ENCODE data around the gene RBM28. TPM values are rescaled to one million over a fixed set of nuclear protein-coding genes. Genes with fewer than 3 reads are reported as not detected.
A peak's percentile ranks its signal among the peaks of the same experiment; 100 is the strongest.

Gene RBM28, protein sequence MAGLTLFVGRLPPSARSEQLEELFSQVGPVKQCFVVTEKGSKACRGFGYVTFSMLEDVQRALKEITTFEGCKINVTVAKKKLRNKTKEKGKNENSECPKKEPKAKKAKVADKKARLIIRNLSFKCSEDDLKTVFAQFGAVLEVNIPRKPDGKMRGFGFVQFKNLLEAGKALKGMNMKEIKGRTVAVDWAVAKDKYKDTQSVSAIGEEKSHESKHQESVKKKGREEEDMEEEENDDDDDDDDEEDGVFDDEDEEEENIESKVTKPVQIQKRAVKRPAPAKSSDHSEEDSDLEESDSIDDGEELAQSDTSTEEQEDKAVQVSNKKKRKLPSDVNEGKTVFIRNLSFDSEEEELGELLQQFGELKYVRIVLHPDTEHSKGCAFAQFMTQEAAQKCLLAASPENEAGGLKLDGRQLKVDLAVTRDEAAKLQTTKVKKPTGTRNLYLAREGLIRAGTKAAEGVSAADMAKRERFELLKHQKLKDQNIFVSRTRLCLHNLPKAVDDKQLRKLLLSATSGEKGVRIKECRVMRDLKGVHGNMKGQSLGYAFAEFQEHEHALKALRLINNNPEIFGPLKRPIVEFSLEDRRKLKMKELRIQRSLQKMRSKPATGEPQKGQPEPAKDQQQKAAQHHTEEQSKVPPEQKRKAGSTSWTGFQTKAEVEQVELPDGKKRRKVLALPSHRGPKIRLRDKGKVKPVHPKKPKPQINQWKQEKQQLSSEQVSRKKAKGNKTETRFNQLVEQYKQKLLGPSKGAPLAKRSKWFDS
- polyA plus RNA-seq (2011; rRNA removed) (51.9 and 77.3 TPM in 2 replicates), polyA plus RNA-seq (2017; fragmentation: RNase III; extraction: RNeasy Plus Mini Kit Qiagen cat#74134 plus additional on column Dnase treatment) (74.4 to 82.1 TPM (median 79.5 TPM) in 3 replicates), polyA minus RNA-seq (2011; rRNA and poly(A)+ RNA removed) (14.5 and 16.1 TPM in 2 replicates)
- 28.9 and 37.8 TPM in 2 replicates for polyA plus RNA-seq (2012; cell fraction: cytosol; rRNA removed)
- polyA plus RNA-seq (2012; cell fraction: nucleus; rRNA removed) = 42.8 and 62.2 TPM in 2 replicates

DNA sequence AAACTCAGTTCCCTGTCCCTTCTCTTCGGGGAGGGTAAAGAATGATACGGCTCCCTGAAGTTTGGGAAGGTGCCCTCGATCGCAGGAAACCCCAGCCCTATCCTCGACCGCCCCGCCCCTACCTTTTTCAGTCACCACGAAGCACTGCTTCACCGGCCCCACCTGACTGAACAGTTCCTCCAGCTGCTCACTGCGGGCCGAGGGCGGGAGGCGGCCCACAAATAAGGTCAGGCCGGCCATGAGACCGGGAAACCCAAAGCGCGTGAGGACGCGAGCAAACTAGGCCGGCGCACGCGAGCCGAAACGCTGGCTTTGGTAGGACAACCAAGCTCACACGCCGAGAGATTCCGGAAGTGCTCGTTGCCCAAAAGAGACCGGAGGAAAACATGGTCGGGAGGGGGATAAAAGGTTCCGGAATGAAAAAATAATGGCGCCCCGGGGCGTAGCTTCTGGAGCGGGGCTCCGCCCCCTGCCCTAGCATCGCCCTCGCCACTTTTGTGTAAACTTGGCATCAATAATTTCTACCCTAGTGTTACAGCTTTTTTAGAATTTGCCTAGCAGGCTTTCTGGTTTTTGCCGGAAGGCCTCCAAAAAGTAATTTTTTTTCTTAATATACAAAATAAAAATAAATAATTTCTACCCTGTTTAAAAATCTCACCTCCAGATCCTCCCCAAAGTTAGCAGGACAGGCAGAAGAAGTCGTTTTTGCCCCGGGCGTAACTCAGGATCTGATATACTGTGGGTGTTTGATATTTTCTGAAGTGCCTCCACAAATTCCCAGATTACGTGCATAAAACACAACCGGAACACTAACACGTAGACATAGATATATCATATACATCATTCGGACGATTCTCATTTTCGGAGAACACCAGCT is at the start of gene RBM28:
TSS of gene RBM28 (minus strand) at position 355 of the 877 bp plus-strand sequence. CDS start at position 240, 115 bp downstream.
- FAIRE-seq = no peak
- CTCF ChIA-PET = interaction anchor here (0.9 to 13.5 kb wide), 5 partner anchors 23 to 539 kb away, joined by 3 to 800 read pairs (median 11); no protein-coding TSS in a partner anchor
- TF ChIP-seq, protein P1, sequence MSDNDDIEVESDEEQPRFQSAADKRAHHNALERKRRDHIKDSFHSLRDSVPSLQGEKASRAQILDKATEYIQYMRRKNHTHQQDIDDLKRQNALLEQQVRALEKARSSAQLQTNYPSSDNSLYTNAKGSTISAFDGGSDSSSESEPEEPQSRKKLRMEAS (IDR thresholded peaks at IDR 0.05) = peak; percentile 98
- no peak for TF ChIP-seq EHMT2 (IDR thresholded peaks at IDR 0.05; ENCODE audit: low read depth)
- TF ChIP-seq ZNF302 (CRISPR knock-in tag; IDR thresholded peaks at IDR 0.05) = no peak
- no peak for TF ChIP-seq NFE2L2 (conservative IDR thresholded peaks at IDR 0.05; ENCODE audit: low read length)
- TF ChIP-seq GATA3 (IDR thresholded peaks at IDR 0.05; ENCODE audit: borderline replicate concordance) = peak; percentile 48; the same call in 1 of the 2 replicates
- TF ChIP-seq KDM1A (IDR thresholded peaks at IDR 0.05; ENCODE audit: low read depth) = no peak
- TF ChIP-seq, protein P2, sequence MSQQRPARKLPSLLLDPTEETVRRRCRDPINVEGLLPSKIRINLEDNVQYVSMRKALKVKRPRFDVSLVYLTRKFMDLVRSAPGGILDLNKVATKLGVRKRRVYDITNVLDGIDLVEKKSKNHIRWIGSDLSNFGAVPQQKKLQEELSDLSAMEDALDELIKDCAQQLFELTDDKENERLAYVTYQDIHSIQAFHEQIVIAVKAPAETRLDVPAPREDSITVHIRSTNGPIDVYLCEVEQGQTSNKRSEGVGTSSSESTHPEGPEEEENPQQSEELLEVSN (IDR thresholded peaks at IDR 0.05; ENCODE audit: borderline replicate concordance, low read depth) = peak; percentile 82; the same call in 1 of the 2 replicates
- TF ChIP-seq EP300 (IDR thresholded peaks at IDR 0.05) = no peak
- TF ChIP-seq NR3C1 (IDR thresholded peaks at IDR 0.05) = no peak
- TF ChIP-seq HDAC2 (IDR thresholded peaks at IDR 0.05) = no peak
- TF ChIP-seq ZC3H11A (IDR thresholded peaks at IDR 0.05) = peak; percentile 21; the same call in 1 of the 2 replicates
- no peak for TF ChIP-seq HES2 (IDR thresholded peaks at IDR 0.05)
- TF ChIP-seq ELK1 (IDR thresholded peaks at IDR 0.05; ENCODE audit: low read depth, low read length) = no peak
- TF ChIP-seq EHF (CRISPR knock-in tag; IDR thresholded peaks at IDR 0.05) = no peak
- no peak for TF ChIP-seq HOXB13 (CRISPR knock-in tag; IDR thresholded peaks at IDR 0.05; ENCODE audit: low read depth)
- TF ChIP-seq CHD4 (IDR thresholded peaks at IDR 0.05; ENCODE audit: borderline replicate concordance) = no peak
- no peak for TF ChIP-seq ATOH8 (CRISPR knock-in tag; IDR thresholded peaks at IDR 0.05; ENCODE audit: low read depth)
- TF ChIP-seq FOSL2 (IDR thresholded peaks at IDR 0.05) = no peak
- TF ChIP-seq FOSL2 (CRISPR knock-in tag; IDR thresholded peaks at IDR 0.05) = no peak
- 0 out of 2 replicates have a peak, but pooled peaks have one; percentile 66 for TF ChIP-seq TP53 (CRISPR knock-in tag; IDR thresholded peaks at IDR 0.05)
- no peak for TF ChIP-seq CBX2 (IDR thresholded peaks at IDR 0.05; ENCODE audit: borderline replicate concordance, low read depth)
- TF ChIP-seq SREBF2 (IDR thresholded peaks at IDR 0.05) = no peak
- TF ChIP-seq JUNB (IDR thresholded peaks at IDR 0.05) = no peak
- TF ChIP-seq SMC3 (IDR thresholded peaks at IDR 0.05) = no peak
- TF ChIP-seq ZFP36 (IDR thresholded peaks at IDR 0.05; ENCODE audit: borderline replicate concordance, partially characterized antibody) = no peak
- TF ChIP-seq FOXS1 (CRISPR knock-in tag; IDR thresholded peaks at IDR 0.05) = no peak; the same call in 1 of the 2 replicates
- TF ChIP-seq PHF8 (IDR thresholded peaks at IDR 0.05; ENCODE audit: borderline replicate concordance, low read depth) = peak; percentile 99
- TF ChIP-seq POLR2AphosphoS2 (conservative IDR thresholded peaks at IDR 0.05; ENCODE audit: low read length) = no peak
- no peak for TF ChIP-seq RNF2 (IDR thresholded peaks at IDR 0.05; ENCODE audit: borderline replicate concordance, low read depth)
- TF ChIP-seq POLR2A (IDR thresholded peaks at IDR 0.05; ENCODE audit: low read length) = peak; percentile 96
- TF ChIP-seq, protein P3, sequence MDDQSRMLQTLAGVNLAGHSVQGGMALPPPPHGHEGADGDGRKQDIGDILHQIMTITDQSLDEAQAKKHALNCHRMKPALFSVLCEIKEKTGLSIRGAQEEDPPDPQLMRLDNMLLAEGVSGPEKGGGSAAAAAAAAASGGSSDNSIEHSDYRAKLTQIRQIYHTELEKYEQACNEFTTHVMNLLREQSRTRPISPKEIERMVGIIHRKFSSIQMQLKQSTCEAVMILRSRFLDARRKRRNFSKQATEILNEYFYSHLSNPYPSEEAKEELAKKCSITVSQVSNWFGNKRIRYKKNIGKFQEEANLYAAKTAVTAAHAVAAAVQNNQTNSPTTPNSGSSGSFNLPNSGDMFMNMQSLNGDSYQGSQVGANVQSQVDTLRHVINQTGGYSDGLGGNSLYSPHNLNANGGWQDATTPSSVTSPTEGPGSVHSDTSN (IDR thresholded peaks at IDR 0.05) = 0 out of 2 replicates have a peak, but pooled peaks have one; percentile 12
- TF ChIP-seq ESRRA (IDR thresholded peaks at IDR 0.05; ENCODE audit: borderline replicate concordance, low read length) = peak; percentile 43; the same call in 1 of the 2 replicates
- TF ChIP-seq CBX8 (IDR thresholded peaks at IDR 0.05) = no peak
- no peak for TF ChIP-seq HOXA7 (CRISPR knock-in tag; IDR thresholded peaks at IDR 0.05)
- no peak for TF ChIP-seq HEYL (CRISPR knock-in tag; IDR thresholded peaks at IDR 0.05)

More for the DNA sequence above, at the start of gene RBM28:
- POLR2A ChIA-PET = interaction anchor here (0.6 to 1.7 kb wide), 16 partner anchors 8 to 423 kb away, joined by 3 to 6 read pairs (median 3); partner anchors contain the start of gene IMPDH1
- ATAC-seq (peak; percentile 87 to 95), DNase-seq (ENCODE audit: low read depth in 1 of 2, low spot score in 1 of 2) (peak; percentile 92 to 98)
- Histone ChIP-seq H3K9me3 (no peaks in the 10 kb centered on the region), H3K4me1 (peaks cover 20% of the 10 kb centered on the region; the same call in 2 of the 3 replicates), H3K4me2 (peak within 1 kb of the TSS; percentile 99), H3K27ac (peak within 1 kb of the TSS; percentile 89 to 94), H3K4me3 (peak within 1 kb of the TSS; percentile 94)
- WGBS (ENCODE audit: missing lambda C conversion rate) = 13% methylated on average over 42 of the region's 49 CpGs

All from A549 (cell line).